ENCODE results near the gene COPS2.

GRCh38 chr15:49103002-49103401, 52.4 kb downstream of the COPS2 start:
- TF ChIP-seq CTCF (conservative IDR thresholded peaks at IDR 0.05; ENCODE audit: low read depth, low read length): no peak
- TF ChIP-seq EZH2 (IDR thresholded peaks at IDR 0.05; ENCODE audit: borderline replicate concordance, low read depth, low read length, poor library complexity, severe bottlenecking): no peak
